Anterior cingulate cortex (tissue), 58 donors: ENCODE data around the gene ASIC3.
"Not testable (repeated sequence)": the region's sequence is repeated elsewhere in the genome, so short reads cannot be mapped to it uniquely, and the experiment has no call there.

ENCODE experiments used
- DNase-seq, 58 donors: peaks; one replicate each; lab custom pipeline; 2025; lab: John Stamatoyannopoulos, UW

ASIC3 gene

GRCh38 chr7:151031011-151031410 lies 17.3 kb upstream of the ASIC3 start:
- no peak for DNase-seq

GRCh38 chr7:151032936-151033863 lies 15.1 kb upstream of the ASIC3 start:
- no peak for DNase-seq

- no peak for DNase-seq
These were observed 14.5 kb upstream of the ASIC3 start for GRCh38 chr7:151033864-151034249.

DNA sequence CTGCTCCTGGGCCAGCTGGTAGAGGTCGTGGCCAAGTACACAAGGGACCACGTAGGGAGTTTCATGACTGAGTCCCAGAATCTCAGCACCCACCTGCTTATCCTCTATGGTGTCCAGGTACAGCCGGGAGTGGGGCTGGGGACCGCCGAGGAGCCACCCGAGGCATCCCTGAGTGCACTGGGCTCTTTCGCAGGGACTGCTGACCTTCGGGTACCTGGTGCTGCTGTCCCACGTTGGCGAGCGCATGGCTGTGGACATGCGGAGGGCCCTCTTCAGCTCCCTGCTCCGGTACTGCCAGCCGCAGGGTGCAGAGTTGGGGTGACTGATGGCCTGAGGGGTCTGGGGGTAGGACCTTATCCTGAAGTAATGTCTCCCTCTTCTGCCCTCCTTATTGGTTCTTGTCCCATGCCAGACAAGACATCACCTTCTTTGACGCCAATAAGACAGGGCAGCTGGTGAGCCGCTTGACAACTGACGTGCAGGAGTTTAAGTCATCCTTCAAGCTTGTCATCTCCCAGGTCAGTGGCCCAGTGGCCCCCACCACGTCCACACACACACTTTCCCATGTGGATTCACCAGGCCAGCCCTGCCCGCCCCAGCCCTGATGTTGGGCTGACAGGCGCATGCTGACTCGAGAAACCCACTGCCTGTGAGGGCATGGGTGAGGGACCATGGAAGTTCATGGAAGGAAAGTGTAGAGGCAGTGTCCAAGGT lies 13.9 kb upstream of the ASIC3 start:
- no peak for DNase-seq

DNA sequence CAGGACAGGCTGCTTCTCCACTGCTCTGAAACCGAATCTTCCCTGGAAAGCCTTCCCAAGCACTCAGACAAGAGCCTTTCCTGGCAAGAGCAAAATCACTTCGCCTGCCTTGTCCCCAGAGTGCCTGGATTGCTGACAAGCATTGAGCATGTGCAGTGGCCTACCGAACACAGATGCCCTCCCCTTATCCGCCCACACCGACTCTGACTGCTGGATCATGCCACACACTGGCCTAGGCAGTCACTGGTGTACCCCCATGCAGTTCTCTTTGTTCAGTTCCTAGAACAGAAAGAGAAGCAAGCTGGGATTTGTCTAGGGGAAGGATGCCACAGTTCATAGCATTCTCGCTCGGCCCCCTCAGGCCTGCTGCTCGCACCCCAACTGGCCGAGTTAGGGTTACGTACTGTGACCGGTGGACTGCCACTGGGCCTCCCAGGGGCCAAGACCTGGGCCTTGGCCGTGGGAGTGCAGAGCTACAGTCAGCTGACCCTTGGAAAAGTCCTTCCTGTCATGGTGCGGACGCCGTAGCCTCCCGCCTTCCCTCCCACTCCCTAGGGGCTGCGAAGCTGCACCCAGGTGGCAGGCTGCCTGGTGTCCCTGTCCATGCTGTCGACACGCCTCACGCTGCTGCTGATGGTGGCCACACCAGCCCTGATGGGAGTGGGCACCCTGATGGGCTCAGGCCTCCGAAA lies 13.2 kb upstream of the ASIC3 start:
- peak in 4 of 58 donors; percentile 18 to 39 (median 20) for DNase-seq

DNA sequence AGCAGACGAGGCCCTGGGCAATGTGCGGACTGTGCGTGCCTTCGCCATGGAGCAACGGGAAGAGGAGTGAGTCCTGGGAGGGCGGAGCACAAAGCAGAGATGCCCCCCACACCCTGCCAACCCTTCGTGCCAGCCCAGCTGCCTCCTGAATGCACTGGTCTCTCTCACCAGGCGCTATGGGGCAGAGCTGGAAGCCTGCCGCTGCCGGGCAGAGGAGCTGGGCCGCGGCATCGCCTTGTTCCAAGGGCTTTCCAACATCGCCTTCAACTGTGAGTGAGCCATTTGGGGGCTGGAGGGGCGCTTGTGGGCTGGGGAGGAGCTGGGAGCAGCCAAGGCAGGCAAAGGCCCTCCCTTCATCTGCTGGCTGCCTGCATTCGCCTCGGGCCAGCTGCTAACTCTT lies 12.4 kb upstream of the ASIC3 start:
- DNase-seq: no peak

DNA sequence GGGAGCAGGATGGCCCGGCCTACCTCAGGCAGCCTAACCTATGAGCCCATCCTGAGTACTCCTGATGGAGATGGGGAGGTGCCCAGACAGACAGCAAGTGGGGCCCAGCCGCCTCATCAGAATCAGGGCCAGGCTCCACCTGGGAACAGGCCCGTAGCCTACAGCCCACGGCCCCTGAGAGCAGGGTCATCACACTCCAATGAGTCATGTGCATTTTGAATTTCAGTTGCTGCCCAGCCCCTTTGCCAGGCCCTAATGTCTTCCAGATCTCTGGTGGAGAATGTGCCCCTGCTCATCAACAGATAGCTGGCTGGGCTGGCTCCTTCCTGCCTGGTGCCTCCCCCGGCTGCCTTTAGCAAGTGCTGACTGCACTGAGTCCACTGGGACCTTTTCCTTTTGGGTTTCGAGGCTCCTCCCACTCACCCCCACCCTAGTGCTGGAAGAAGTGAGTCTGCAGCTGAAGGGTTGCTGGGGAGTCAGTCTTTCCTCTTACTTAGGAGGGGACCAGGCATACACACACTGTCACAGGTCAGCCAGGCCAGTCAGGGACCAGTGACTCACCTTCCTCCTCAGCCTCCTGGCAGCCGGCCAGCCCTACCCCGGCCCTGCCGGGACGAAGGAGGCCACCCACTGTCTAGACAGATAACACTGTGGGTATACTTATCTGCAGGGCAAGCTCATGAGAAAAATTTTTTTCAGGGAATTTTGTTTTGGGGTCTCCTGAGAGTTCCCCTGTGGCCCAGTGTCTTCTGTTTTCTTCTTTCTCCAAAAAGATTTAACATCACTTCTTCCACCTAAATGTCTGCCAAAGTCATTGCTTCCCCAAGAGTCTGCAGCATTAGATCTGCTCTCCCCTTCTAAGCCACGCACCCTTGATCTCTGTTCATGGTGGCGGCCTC lies 9.1 kb upstream of the ASIC3 start:
- DNase-seq: peak in 2 of 58 donors; percentile 25 to 36

DNA sequence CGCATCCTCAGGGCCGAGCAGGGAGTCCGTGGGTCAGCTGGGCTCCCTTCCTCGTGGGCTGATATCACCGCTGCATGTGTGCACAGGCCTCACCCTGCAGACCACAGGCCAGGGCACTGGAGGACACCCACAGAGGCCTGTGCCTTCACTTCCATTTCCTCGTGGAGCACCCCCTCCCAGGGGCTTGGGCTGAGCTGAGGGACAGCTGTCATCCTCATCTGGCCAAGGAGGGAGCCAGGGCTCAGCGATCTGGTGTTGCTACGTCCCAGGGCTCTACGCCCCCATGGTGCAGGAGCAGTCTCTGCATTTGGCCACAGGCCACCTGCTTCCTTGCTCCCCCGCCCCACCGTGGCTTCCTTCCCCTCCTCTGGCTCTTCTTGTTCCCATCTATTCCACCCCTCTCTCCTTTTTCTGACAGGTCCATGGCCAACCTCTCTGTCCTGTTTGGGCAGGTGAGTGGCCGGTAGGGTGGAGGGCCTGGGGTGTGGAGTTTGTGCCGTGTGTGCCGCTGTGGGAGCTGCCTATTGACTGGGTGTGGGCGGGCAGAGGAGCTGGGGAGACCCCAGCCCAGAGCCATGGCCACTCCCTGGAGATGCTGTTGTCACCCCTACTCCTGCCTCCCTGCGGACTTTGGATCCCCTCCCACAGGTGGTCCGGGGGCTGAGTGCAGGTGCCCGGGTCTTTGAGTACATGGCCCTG lies 8.3 kb upstream of the ASIC3 start:
- DNase-seq: no peak

GRCh38 chr7:151040616-151041375 lies 7.5 kb upstream of the ASIC3 start:
- DNase-seq: no peak

GRCh38 chr7:151043449-151043848 lies 4.9 kb upstream of the ASIC3 start:
- not testable (repeated sequence) for DNase-seq

- DNase-seq: no peak
These were observed 4.4 kb upstream of the ASIC3 start for GRCh38 chr7:151043959-151044358.

- no peak for DNase-seq
These were observed 3.1 kb upstream of the ASIC3 start for GRCh38 chr7:151045262-151045661.

GRCh38 chr7:151045967-151046366 lies 2.4 kb upstream of the ASIC3 start:
- peak in 2 of 58 donors; percentile 17 to 20 for DNase-seq

- DNase-seq: peak in 7 of 58 donors; percentile 14 to 34 (median 24)
These were observed 1.4 kb upstream of the ASIC3 start for GRCh38 chr7:151046603-151047573.

GRCh38 chr7:151048911-151049463 lies 656 bp downstream of the ASIC3 start:
- no peak for DNase-seq

- DNase-seq: peak in 32 of 58 donors; percentile 9 to 63 (median 32)
These were observed 2.8 kb downstream of the ASIC3 start for GRCh38 chr7:151051108-151051507.

- no peak for DNase-seq
These were observed 4.8 kb downstream of the ASIC3 start for GRCh38 chr7:151053096-151053495.
